SK-N-SH (cell line): ENCODE measurements around the gene PPL.

Experiments
- CTCF ChIP-seq: fragments of 200-600 bp; sonication (generic); IDR thresholded peaks from 2 replicates; pipeline ENCODE4 v1.6.1; 2017; ENCODE audit warnings: antibody characterized with exemption, mild to moderate bottlenecking, moderate library complexity
- FOXM1 ChIP-seq: IDR thresholded peaks from 2 replicates; pipeline ENCODE4 v1.4.0; 2012; ENCODE audit warnings: low read depth, mild to moderate bottlenecking
- JUND ChIP-seq: IDR thresholded peaks from 2 replicates; pipeline ENCODE4 v1.4.0; 2012
- MAX ChIP-seq: IDR thresholded peaks from 2 replicates; pipeline ENCODE4 v1.4.0; 2012; ENCODE audit warnings: low read depth
- MXI1 ChIP-seq: IDR thresholded peaks from 2 replicates; pipeline ENCODE4 v1.6.1; 2012; ENCODE audit warnings: mild to moderate bottlenecking, low read depth, low read length, improper control_type of control experiment
- POLR2AphosphoS5 ChIP-seq: IDR thresholded peaks from 2 replicates; pipeline ENCODE4 v1.6.1; 2012; ENCODE audit warnings: low read depth, low read length
- RAD21 ChIP-seq: IDR thresholded peaks from 2 replicates; pipeline ENCODE4 v1.6.1; 2012; ENCODE audit warnings: mild to moderate bottlenecking, low read length
- SMC3 ChIP-seq: IDR thresholded peaks from 2 replicates; pipeline ENCODE4 v1.6.1; 2012; ENCODE audit warnings: low read depth, low read length, improper control_type of control experiment
- TEAD4 ChIP-seq: IDR thresholded peaks from 2 replicates; pipeline ENCODE4 v1.4.0; 2012; ENCODE audit warnings: mild to moderate bottlenecking, borderline replicate concordance; ENCODE audit not compliant: insufficient read depth
- TF ChIP-seq, protein P1 (sequence below): IDR thresholded peaks from 2 replicates; pipeline ENCODE4 v1.4.0; 2012; ENCODE audit warnings: low read depth, borderline replicate concordance
- TF ChIP-seq, protein P2 (sequence below): IDR thresholded peaks from 2 replicates; pipeline ENCODE4; 2012
- TF ChIP-seq, protein P3 (sequence below): IDR thresholded peaks from 2 replicates; pipeline ENCODE4 v1.6.1; 2012; ENCODE audit warnings: mild to moderate bottlenecking, low read depth, low read length, moderate library complexity

DNA sequence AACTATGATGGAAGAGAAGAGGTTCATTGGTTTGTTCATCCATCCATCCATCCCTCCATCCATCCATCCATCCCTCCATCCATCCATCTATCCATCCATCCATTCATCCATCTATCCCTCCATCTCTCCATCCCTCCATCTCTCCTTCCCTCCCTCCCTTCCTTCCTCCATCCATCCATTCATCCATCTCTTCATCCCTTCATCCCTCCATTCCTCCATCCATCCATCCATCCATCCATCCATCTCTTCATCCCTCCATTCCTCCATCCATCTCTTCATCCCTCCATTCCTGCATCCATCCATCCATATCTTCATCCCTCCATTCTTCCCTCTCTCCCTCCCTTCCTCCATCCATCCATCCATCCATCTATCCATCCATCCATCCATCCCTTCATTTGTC lies 10.0 kb upstream of the PPL start:
- TF ChIP-seq POLR2AphosphoS5 (no peak), FOXM1 (no peak), CTCF (no peak), SMC3 (no peak), MXI1 (no peak), JUND (no peak), TEAD4 (no peak), RAD21 (no peak), MAX (no peak)
- TF ChIP-seq, protein P1, sequence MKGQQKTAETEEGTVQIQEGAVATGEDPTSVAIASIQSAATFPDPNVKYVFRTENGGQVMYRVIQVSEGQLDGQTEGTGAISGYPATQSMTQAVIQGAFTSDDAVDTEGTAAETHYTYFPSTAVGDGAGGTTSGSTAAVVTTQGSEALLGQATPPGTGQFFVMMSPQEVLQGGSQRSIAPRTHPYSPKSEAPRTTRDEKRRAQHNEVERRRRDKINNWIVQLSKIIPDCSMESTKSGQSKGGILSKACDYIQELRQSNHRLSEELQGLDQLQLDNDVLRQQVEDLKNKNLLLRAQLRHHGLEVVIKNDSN = no peak
- TF ChIP-seq, protein P2, sequence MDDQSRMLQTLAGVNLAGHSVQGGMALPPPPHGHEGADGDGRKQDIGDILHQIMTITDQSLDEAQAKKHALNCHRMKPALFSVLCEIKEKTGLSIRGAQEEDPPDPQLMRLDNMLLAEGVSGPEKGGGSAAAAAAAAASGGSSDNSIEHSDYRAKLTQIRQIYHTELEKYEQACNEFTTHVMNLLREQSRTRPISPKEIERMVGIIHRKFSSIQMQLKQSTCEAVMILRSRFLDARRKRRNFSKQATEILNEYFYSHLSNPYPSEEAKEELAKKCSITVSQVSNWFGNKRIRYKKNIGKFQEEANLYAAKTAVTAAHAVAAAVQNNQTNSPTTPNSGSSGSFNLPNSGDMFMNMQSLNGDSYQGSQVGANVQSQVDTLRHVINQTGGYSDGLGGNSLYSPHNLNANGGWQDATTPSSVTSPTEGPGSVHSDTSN = no peak
- TF ChIP-seq, protein P3, sequence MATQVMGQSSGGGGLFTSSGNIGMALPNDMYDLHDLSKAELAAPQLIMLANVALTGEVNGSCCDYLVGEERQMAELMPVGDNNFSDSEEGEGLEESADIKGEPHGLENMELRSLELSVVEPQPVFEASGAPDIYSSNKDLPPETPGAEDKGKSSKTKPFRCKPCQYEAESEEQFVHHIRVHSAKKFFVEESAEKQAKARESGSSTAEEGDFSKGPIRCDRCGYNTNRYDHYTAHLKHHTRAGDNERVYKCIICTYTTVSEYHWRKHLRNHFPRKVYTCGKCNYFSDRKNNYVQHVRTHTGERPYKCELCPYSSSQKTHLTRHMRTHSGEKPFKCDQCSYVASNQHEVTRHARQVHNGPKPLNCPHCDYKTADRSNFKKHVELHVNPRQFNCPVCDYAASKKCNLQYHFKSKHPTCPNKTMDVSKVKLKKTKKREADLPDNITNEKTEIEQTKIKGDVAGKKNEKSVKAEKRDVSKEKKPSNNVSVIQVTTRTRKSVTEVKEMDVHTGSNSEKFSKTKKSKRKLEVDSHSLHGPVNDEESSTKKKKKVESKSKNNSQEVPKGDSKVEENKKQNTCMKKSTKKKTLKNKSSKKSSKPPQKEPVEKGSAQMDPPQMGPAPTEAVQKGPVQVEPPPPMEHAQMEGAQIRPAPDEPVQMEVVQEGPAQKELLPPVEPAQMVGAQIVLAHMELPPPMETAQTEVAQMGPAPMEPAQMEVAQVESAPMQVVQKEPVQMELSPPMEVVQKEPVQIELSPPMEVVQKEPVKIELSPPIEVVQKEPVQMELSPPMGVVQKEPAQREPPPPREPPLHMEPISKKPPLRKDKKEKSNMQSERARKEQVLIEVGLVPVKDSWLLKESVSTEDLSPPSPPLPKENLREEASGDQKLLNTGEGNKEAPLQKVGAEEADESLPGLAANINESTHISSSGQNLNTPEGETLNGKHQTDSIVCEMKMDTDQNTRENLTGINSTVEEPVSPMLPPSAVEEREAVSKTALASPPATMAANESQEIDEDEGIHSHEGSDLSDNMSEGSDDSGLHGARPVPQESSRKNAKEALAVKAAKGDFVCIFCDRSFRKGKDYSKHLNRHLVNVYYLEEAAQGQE = no peak
